Erythroblast (primary cell): Measurements from ENCODE around the gene CERS2.
A peak's percentile ranks its signal among the peaks of the same experiment; 100 is the strongest.
"Not testable (repeated sequence)": the region's sequence is repeated elsewhere in the genome, so short reads cannot be mapped to it uniquely, and the experiment has no call there.

Source experiments
- DNase-seq, 2 experiments: peaks; one replicate each; lab custom pipeline; 2025; lab: John Stamatoyannopoulos, UW
- GATA1 ChIP-seq: IDR thresholded peaks from 2 replicates; pipeline ENCODE4 v1.6.1; 2011; ENCODE audit warnings: low read depth, mild to moderate bottlenecking, control low read depth, low read length, moderate library complexity
- POLR2A ChIP-seq: IDR thresholded peaks from 2 replicates; pipeline ENCODE4 v1.6.1; 2011; ENCODE audit warnings: mild to moderate bottlenecking, low read length

The CERS2 gene

DNA sequence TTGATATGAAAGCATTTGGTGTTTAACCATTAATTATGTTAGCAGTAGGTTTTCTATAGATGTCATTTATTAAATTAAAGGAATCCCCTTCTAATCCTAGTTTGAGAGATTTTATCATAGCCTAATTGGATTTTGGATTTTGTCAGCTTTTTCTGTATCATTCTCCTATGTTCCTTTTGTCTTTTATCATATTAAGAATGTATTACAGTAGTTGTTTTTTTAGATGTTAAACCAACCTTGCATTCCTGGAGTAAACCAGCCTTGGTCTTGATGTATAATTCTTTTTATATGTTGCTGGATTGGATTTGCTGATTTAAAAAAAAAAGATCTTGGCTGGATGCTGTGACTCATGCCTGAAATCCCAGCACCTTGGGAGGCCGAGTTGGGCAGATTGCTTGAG is 42.9 kb downstream of the CERS2 start:
- DNase-seq: peak; percentile 60 to 72
- TF ChIP-seq GATA1 (no peak), POLR2A (no peak)

DNA sequence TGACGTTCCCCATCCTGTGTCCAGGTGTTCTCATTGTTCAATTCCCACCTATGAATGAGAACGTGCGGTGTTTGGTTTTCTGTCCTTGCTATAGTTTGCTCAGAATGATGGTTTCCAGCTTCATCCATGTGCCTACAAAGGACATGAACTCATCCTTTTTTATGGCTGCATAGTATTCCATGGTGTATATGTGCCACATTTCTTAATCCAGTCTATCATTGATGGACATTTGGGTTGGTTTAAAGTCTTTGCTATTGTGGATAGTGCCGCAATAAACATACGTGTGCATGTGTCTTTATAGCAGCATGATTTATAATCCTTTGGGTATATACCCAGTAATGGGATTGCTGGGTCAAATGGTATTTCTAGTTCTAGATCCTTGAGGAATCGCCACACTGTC is 45.9 kb downstream of the CERS2 start:
- DNase-seq: not testable (repeated sequence)

DNA sequence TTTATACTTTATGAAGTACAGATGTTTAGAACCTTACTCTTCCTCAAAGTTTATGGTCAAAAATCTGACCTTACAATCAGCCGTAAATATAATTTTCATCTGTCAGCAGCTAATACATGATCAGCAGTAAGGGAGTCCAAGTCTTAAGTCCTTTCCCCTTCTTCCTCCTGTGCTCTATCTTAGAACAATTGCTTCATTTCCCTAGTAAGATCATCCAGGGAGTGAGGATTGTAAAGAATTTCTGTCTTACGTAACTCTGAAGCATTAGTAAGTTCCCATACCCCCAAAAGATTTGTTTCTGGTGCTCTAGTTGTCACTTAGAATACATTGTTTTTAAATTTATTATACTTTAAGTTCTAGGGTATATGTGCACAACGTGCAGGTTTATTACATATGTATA is 46.3 kb downstream of the CERS2 start:
- TF ChIP-seq POLR2A (no peak), GATA1 (no peak)
- DNase-seq: no peak

DNA sequence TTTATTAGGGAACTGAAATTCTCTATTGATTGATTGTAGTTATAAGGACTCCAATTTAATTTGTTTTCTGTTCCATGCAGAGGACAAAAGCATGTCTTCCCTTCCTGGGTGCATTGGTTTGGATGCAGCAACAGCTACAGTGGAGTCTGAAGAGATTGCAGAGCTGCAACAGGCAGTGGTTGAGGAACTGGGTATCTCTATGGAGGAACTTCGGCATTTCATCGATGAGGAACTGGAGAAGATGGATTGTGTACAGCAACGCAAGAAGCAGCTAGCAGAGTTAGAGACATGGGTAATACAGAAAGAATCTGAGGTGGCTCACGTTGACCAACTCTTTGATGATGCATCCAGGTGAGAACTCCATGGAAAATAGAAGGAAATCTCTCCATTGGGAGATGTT is 47.0 kb downstream of the CERS2 start:
- TF ChIP-seq GATA1: no peak
- no peak for TF ChIP-seq POLR2A
- DNase-seq: no peak

DNA sequence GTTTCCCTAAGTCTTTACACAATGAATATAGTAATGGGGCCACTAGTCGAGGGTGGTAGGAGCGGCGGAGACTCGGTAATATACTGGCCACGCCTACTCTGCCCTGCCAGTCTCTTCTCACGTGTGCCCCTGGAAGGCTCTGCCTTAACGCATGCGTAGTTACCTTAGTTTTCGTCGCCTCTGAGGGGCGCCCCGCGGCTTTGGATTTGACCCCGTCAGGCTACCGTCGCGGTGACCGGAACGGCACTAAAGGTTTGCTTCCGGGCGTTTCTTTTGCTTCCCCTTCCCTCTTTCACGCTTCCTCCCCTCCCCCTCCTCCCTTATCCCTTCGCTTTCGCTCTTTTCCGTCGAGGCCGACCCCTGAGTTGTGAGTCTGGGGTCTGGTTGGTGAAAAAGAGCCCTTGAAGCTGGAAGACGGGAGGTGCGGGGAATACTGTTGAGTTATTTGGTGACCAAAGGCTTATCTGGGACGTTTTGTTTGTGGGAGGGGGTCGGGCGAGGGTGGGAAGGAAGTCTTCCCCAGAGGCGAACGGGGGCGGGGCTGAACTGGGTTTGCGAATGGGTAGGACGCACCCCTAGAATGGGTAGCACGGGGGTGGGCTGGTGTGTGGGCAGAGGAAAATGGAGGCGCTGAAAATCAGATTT is 48.4 kb downstream of the CERS2 start, which contains the start of gene SETDB1:
Gene SETDB1, plus strand, starts transcription at position 267 of the 645 bp plus-strand sequence. CDS start 1,352 bp downstream, outside the sequence.
- TF ChIP-seq POLR2A (peak; percentile 62), GATA1 (no peak)
- peak; percentile 94 to 96 for DNase-seq

DNA sequence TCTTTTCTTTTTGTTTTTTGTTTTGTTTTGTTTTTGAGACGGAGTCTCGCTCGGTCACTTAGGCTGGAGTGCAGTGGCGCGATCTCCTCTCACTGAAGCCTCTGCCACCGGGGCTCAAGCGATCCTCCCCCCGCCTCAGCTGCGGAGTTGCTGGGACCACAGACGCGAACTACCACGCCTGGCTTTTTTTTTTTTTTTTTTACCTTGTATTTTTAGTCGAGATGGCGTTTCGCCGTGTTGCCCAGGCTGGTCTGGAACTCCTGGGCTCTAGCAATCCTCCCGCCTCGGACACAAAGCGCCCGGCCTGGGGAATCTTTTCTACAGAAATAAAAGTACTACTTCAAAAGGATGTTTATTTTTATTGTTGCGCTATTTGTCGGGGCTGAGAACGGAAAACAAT is 49.6 kb downstream of the CERS2 start:
- TF ChIP-seq POLR2A: no peak
- no peak for TF ChIP-seq GATA1
- no peak for DNase-seq

DNA sequence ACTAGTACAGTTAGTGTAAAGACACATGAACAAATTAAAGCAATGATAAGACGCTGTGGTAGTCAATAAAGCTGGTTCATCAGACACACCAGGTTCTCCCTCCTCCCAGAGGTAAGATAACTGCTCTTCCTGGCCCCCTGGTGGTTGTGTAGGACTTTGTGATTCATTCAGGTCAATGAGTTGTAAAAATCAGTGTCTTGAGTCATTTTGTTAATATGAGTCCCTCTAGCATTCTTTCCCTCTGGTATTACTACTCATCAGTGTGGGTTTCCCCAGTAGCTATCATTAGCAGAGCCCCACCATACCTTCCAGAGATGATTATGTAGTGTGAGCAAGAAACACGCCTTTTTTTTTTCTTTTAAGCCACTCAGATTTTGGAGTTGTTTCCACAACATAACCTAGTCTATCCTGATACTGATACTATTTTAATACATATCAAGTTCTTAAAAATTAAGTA is 52.1 kb downstream of the CERS2 start:
- TF ChIP-seq POLR2A (no peak), GATA1 (no peak)
- peak; percentile 78 to 85 for DNase-seq

DNA sequence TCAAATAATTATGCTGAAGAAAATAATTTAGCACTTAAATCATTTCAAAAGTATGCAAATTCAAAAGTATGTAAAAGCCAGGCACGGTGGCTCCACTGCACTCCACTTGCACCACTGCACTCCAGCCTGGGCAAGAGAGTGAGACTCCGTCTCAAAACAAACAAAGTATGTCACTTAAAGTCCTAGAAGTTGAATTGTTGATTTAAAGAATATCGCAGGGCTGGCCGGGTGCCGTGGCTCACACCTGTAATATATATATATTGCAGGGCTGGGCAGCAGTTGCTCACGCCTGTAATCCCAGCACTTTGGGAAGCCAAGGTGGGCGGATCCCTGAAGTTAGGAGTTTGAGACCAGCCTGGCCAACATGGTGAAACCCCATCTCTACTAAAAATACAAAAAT is 57.2 kb downstream of the CERS2 start:
- no peak for DNase-seq
- TF ChIP-seq POLR2A (no peak), GATA1 (no peak)
